B cell (primary cell): Measurements from ENCODE around the gene NUDT15. TPM values are rescaled to one million over a fixed set of nuclear protein-coding genes. Genes with fewer than 3 reads are reported as not detected.

Experiments used
- ATAC-seq: fragments of 200-7000 bp; cut with Tn5 transposase; one replicate; pipeline ENCODE4 v1.10.0; 2021; ENCODE audit warnings: low read depth, mild to moderate bottlenecking, moderate number of reproducible peaks, moderate library complexity
- CTCF ChIA-PET: fragments of 350-600 bp; sonication (Branson Sonifier 250); formaldehyde crosslinking; loops from one replicate; lab custom pipeline; 2021; ENCODE audit warnings: antibody characterized with exemption, inconsistent platforms; lab: Charles Lee
- POLR2A ChIA-PET: fragments of 350-600 bp; sonication (Branson Sonifier 250); formaldehyde crosslinking; loops from one replicate; lab custom pipeline; 2021; ENCODE audit warnings: antibody characterized with exemption; lab: Charles Lee
- DNase-seq: peaks from one replicate; pipeline ENCODE4 v3.0.0; 2013
- H2AFZ ChIP-seq: 2 replicates; pipeline ENCODE4 v1.6.1; 2012; ENCODE audit warnings: mild to moderate bottlenecking, low read depth, low read length; ENCODE audit not compliant: insufficient read depth, poor library complexity, severe bottlenecking
- H3K27ac ChIP-seq, 2 donors: 1 replicate in 1 of 2; 2 replicates in 1 of 2; pipeline ENCODE4 v1.5.1; 2012 to 2013; ENCODE audit warnings: low read length in 2 of 2, mild to moderate bottlenecking in 2 of 2, moderate library complexity in 1 of 2
- H3K27me3 ChIP-seq, 4 experiments: fragments of 200-600 bp in 1 of 4; sonication (generic) in 1 of 4; replicated peaks in 1 of 4; 1 replicate in 2 of 4; 2 replicates in 2 of 4; pipeline versions ENCODE4 v1.6.1 to v1.7.0; 2013 to 2016; ENCODE audit warnings: low read length in 3 of 4, mild to moderate bottlenecking in 2 of 4, mixed read lengths in 1 of 4, moderate library complexity in 1 of 4; ENCODE audit not compliant: insufficient read depth in 4 of 4, control insufficient read depth in 3 of 4; ENCODE audit errors: control extremely low read depth in 1 of 4
- H3K36me3 ChIP-seq, 2 experiments: replicated peaks in 1 of 2; 1 replicate in 1 of 2; 2 replicates in 1 of 2; pipeline versions ENCODE4 v1.6.1 to v1.7.1; 2013; ENCODE audit warnings: low read length in 1 of 2; ENCODE audit not compliant: insufficient read depth in 2 of 2, control insufficient read depth in 1 of 2; ENCODE audit errors: control extremely low read depth in 1 of 2, extremely low read depth in 1 of 2
- H3K4me1 ChIP-seq, 2 donors: fragments of 200-600 bp in 1 of 2; sonication (generic) in 1 of 2; 1 replicate in 1 of 2; 2 replicates in 1 of 2; pipeline versions ENCODE4 v1.5.1 to v1.6.1; 2013 to 2017; ENCODE audit warnings: low read length in 2 of 2; ENCODE audit not compliant: control insufficient read depth in 2 of 2, insufficient read depth in 2 of 2
- H3K4me2 ChIP-seq: replicated peaks from 2 replicates; pipeline ENCODE3; 2012; ENCODE audit warnings: mild to moderate bottlenecking, low read depth, low read length; ENCODE audit not compliant: poor library complexity, severe bottlenecking
- H3K4me3 ChIP-seq, 5 experiments: fragments of 200-600 bp in 1 of 5; sonication (generic) in 1 of 5; 1 replicate in 3 of 5; 2 replicates in 2 of 5; pipeline versions ENCODE4 v1.5.1 to v1.7.0; 2011 to 2016; ENCODE audit warnings: low read length in 4 of 5, mild to moderate bottlenecking in 4 of 5, low read depth in 2 of 5, control low read depth in 1 of 5, moderate library complexity in 1 of 5; ENCODE audit not compliant: insufficient read depth in 1 of 5; ENCODE audit errors: control extremely low read depth in 1 of 5, extremely low read depth in 1 of 5
- H3K79me2 ChIP-seq: fragments of 200-600 bp; sonication (generic); one replicate; pipeline ENCODE4 v1.6.0; 2016; ENCODE audit warnings: low read length; ENCODE audit not compliant: control insufficient read depth, insufficient read depth
- H3K9ac ChIP-seq: fragments of 200-600 bp; sonication (generic); 2 replicates; pipeline ENCODE4 v1.6.1; 2017; ENCODE audit warnings: mild to moderate bottlenecking, low read length, moderate library complexity
- H3K9me3 ChIP-seq, 3 donors: one replicate each; pipeline versions ENCODE4 v1.6.1 to v1.7.1; 2013; ENCODE audit warnings: low read length in 2 of 3; ENCODE audit not compliant: control insufficient read depth in 2 of 3, insufficient read depth in 1 of 3; ENCODE audit errors: control extremely low read depth in 1 of 3
- H4K20me1 ChIP-seq: 2 replicates; pipeline ENCODE4 v1.6.0; 2012; ENCODE audit warnings: mild to moderate bottlenecking, low read length; ENCODE audit not compliant: insufficient read depth, control insufficient read depth, poor library complexity, severe bottlenecking
- H3K27ac Mint-ChIP-seq: one replicate; pipeline ENCODE4 v1.8.0; 2021; ENCODE audit warnings: mixed read lengths
- H3K27me3 Mint-ChIP-seq: one replicate; pipeline ENCODE4 v1.8.0; 2021; ENCODE audit warnings: mixed read lengths
- H3K4me1 Mint-ChIP-seq: one replicate; pipeline ENCODE4 v1.8.0; 2021; ENCODE audit warnings: mixed read lengths
- H3K4me3 Mint-ChIP-seq: one replicate; pipeline ENCODE4 v1.8.0; 2021; ENCODE audit warnings: mixed read lengths
- H3K9me3 Mint-ChIP-seq: one replicate; pipeline ENCODE4 v1.8.0; 2022; ENCODE audit warnings: mixed read lengths; ENCODE audit not compliant: insufficient read depth
- CTCF ChIP-seq: fragments of 200-600 bp; IDR thresholded peaks from one replicate; pipeline ENCODE4 v1.8.0; 2022; ENCODE audit warnings: antibody characterized with exemption, mild to moderate bottlenecking
- EZH2 ChIP-seq: IDR thresholded peaks from 2 replicates; pipeline ENCODE4 v1.6.1; 2012; ENCODE audit warnings: borderline replicate concordance, low read depth, mild to moderate bottlenecking, moderate library complexity, low read length; ENCODE audit not compliant: insufficient read depth, poor library complexity, severe bottlenecking
- WGBS: methylation state at CpG from one replicate; pipeline ENCODE4 v1.1.5; 2013; ENCODE audit warnings: missing lambda C conversion rate; ENCODE audit not compliant: insufficient coverage; 5-methylcytosine and 5-hydroxymethylcytosine counted together
- intact Hi-C: fragments of 100-400 bp; cut with micrococcal nuclease; formaldehyde crosslinking; loops from one replicate; pipeline ENCODE4 v1.10.0; 2022
- polyA plus RNA-seq: library from polyadenylated mRNA; depleted of rRNA; stranded (reverse); fragments of >200 nt; gene quantifications from 2 replicates; pipeline ENCODE4 v1.2.3, GENCODE V29; 2012
- total RNA-seq, 2 donors: library from RNA; stranded (reverse); fragments of 120-200 nt in 1 of 2; gene quantifications; 1 replicate in 1 of 2; 2 replicates in 1 of 2; pipeline versions ENCODE4 v1.2.3 to v1.2.4, GENCODE V29; 2013 to 2022

NUDT15 gene
- total and polyA plus RNA-seq, 2 donors (not counting 1 experiment from before 2014, with no cell fraction given), result 4.2 to 6.0 TPM

- Histone ChIP-seq H3K79me2 (peaks cover 5% of the 10 kb centered on the region), H2AFZ (no peak overlapping the region), H3K27ac (no peak overlapping the region), H3K9ac (no peak overlapping the region), H4K20me1 (no peaks in the 10 kb centered on the region), H3K4me1 (no peaks in the 10 kb centered on the region), H3K9me3 (peaks cover 12 to 24% (median 22%) of the 10 kb centered on the region in 3 donors), H3K36me3 (peaks cover 16 to 43% of the 10 kb centered on the region in 2 experiments), H3K4me3 (no peak overlapping the region), H3K4me2 (no peak overlapping the region), H3K27me3 (no peaks in the 10 kb centered on the region)
- H3K9me3 Mint-ChIP-seq, result peaks cover 2% of the 10 kb centered on the region
- POLR2A ChIA-PET, result no interaction called here
- H3K27me3 Mint-ChIP-seq, result no peaks in the 10 kb centered on the region
- no peak for DNase-seq
- CTCF ChIA-PET, result interaction anchor here (0.6 kb wide), 1 partner anchor 701 kb away, joined by 3 read pairs; no protein-coding TSS in a partner anchor
- TF ChIP-seq EZH2 (no peak), CTCF (no peak)
- no peaks in the 10 kb centered on the region for H3K4me1 Mint-ChIP-seq
- H3K27ac Mint-ChIP-seq, result no peak overlapping the region
- intact Hi-C loops, result no loop called here
- no peak overlapping the region for H3K4me3 Mint-ChIP-seq
- ATAC-seq, result no peak
Observed at GRCh38 chr13:48068036-48068435, 30.5 kb downstream of the NUDT15 start.

GRCh38 chr13:48068952-48069351 lies 31.4 kb downstream of the NUDT15 start:
- peaks cover 23 to 51% of the 10 kb centered on the region in 2 experiments for H3K36me3 ChIP-seq
- DNase-seq, result no peak
- intact Hi-C loops, result no loop called here
- no peak for TF ChIP-seq EZH2
- no peak for TF ChIP-seq CTCF
- Mint-ChIP-seq H3K4me3 (no peak overlapping the region), H3K27ac (no peak overlapping the region), H3K27me3 (no peaks in the 10 kb centered on the region), H3K4me1 (no peaks in the 10 kb centered on the region), H3K9me3 (peaks cover 2% of the 10 kb centered on the region)
- ATAC-seq, result no peak
- no peak overlapping the region for H3K9ac ChIP-seq
- H3K79me2 ChIP-seq, result peaks cover 5% of the 10 kb centered on the region
- no peak overlapping the region for H3K4me2 ChIP-seq
- no peak overlapping the region for H3K27ac ChIP-seq
- no peak overlapping the region for H3K4me3 ChIP-seq
- CTCF ChIA-PET, result interaction anchor here (1.1 to 2.0 kb wide), 2 partner anchors 10 to 26 kb away, joined by 4 to 5 read pairs; partner anchors contain the start of gene MED4
- no peaks in the 10 kb centered on the region for H3K27me3 ChIP-seq
- POLR2A ChIA-PET, result no interaction called here
- no peaks in the 10 kb centered on the region for H4K20me1 ChIP-seq
- H2AFZ ChIP-seq, result no peak overlapping the region
- peaks cover 12 to 25% (median 24%) of the 10 kb centered on the region in 3 donors for H3K9me3 ChIP-seq
- H3K4me1 ChIP-seq, result no peaks in the 10 kb centered on the region
- WGBS, result no CpG with 5 or more reads among the region's 2 CpGs
